Stimulated activated CD4-positive, alpha-beta T cell treated with anti-CD3 and anti-CD28 coated beads, Interleukin-2, amount 100 ng/mL, for 4 hours (primary cell): ENCODE results near the gene HSD17B11.
A peak's percentile ranks its signal among the peaks of the same experiment; 100 is the strongest.
"Not testable (repeated sequence)": the region's sequence is repeated elsewhere in the genome, so short reads cannot be mapped to it uniquely, and the experiment has no call there.

Source experiments
- DNase-seq: peaks from one replicate; pipeline ENCODE4 v3.0.0-alpha.2; 2020; ENCODE audit warnings: low read depth

HSD17B11 gene

GRCh38 chr4:87356832-87357526 is 34.0 kb downstream of the HSD17B11 start:
- DNase-seq: no peak

GRCh38 chr4:87354168-87355102 is 36.6 kb downstream of the HSD17B11 start:
- no peak for DNase-seq

GRCh38 chr4:87353592-87353991 is 37.4 kb downstream of the HSD17B11 start:
- DNase-seq: peak; percentile 4

DNA sequence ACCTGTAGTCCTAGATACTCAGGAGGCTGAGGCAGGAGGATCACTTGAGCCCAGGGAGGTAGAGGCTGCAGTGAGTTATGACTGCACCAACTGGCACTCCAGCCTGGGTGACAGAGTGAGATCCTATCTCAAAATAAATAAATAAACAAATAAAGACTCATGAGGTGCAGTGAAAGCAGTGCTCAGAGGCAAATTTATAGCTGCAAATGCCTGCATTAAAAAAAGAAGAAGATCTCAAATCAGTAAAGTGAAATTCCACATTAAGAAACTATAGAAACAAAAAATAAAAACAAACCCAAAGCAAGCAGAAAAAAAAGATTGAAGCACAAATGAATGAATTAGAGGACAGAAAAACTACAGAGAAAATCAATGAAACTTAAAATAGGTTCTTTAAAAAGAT is 45.8 kb downstream of the HSD17B11 start:
- no peak for DNase-seq

- DNase-seq: no peak
Observed at GRCh38 chr4:87342872-87343271, 48.1 kb downstream of the HSD17B11 start.

- DNase-seq: not testable (repeated sequence)
Observed at GRCh38 chr4:87341954-87342635, 48.9 kb downstream of the HSD17B11 start.

DNA sequence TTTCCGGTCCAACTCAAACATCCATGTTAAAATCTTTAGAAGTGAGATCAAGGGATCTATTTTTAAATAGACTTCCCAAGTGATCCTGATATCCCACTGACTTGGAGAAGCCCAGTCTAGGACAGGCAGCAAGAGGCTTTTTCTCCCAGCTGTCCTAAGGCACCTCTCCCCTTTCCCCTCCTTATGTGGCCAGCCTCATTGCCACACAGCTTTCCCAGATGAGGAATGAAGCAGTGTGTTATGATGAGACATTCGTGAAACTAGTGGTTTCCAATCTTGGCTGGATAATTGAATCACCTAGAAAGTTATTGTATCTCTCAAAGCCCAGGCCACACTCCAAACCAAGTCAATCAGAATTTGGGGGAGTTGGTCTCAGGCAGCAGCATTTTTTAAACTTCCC is 51.5 kb downstream of the HSD17B11 start:
- no peak for DNase-seq

DNA sequence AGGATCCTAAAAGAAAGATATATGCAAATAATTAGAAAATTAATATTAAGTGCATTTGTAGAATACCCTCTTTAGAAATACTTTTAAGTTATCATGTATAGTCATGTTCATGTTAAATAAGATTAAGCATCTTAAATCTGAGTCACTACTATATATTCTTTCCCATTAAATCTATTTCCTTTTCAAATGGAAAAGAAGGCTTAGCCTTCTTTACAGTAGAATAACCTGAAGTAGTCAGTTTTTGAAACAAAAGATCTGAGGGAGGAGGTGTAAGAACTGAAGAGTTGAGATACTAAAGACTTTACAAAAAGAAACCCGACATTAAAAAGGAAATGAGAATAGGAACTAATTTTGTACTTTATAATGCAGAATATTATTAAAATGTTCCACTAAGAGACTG is 53.6 kb downstream of the HSD17B11 start:
- no peak for DNase-seq

- no peak for DNase-seq
Observed at GRCh38 chr4:87333267-87333666, 57.7 kb downstream of the HSD17B11 start.

DNA sequence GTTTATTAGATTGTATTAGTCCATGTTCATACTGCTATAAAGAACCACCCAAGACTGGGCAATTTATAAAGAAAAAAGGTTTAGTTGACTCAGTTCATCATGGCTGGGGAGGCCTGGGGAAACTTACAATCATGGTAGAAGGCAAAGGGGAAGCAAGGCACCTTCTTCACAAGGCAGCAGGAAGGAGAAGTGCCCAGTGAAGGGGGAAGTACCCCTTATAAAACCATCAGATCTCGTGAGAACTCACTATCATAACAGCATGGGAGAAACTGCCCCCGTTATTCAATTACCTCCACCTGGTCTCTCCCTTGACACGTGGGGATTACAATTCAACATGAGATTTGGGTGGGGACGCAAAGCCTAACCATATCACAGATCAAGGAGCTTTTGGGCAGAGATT is 60.2 kb downstream of the HSD17B11 start:
- DNase-seq: no peak

GRCh38 chr4:87327136-87327535 is 63.9 kb downstream of the HSD17B11 start:
- no peak for DNase-seq

GRCh38 chr4:87326460-87326859 is 64.5 kb downstream of the HSD17B11 start:
- no peak for DNase-seq

DNA sequence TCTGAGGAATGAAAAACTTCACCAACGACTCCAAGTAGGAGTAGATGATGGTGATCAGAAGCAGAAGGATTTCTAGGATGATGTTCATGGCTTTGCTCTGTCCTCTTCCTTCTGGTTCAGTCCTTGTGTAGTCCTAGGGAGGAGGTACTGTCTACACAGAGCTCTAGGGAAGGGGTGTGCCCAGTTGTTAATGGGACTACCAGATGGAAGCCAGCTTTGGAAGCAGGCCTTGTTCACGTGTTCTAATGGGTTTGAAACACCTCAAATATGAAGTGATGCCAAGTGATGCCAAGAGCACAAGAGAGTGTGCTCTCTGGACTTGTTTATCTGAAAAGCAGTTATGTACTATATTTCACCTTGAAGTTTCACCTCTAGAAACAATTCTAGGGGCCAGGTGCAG is 68.2 kb downstream of the HSD17B11 start, which contains the start of gene HSD17B13:
Gene HSD17B13 (minus strand): TSS at position 129 of the 400 bp plus-strand sequence. CDS start 41 bp downstream, at position 88.
- no peak for DNase-seq

DNA sequence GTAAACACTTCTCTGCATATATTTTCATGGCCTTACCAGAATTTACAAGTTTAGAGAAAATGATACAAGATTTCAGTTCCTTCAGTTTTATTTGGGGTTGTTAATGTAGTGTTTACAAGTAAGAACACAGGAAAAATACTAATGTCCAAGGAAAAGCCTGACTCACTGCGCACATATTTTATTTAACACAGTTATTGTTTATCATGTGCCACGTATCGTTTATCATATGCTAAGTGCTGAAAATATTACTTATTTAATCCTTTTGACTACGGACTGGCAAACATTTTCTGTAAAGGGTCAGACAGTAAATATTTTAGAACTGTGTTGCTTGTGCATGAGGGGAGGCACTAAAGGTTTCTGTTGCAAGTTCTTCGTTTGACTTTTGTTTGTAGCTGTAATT is 69.1 kb downstream of the HSD17B11 start:
- DNase-seq: no peak

DNA sequence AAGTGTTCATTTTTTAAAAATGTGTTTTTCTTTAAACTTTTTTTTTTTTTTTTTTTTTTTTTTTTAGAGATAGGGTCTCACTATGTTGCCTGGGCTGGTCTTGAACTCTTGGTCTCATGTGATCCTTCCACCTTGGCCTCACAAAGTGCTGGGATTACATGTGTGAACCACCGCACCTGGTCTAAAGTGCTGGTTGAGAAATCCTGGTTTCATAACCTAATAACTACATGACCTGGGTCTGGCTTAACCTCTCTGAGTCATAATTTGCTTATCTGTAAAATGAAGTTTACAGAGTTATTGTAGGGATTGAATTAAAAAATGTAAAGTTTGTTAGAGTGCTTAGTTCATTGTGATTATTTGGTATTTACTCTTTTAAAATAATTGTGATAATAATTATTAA is 73.5 kb downstream of the HSD17B11 start:
- no peak for DNase-seq

DNA sequence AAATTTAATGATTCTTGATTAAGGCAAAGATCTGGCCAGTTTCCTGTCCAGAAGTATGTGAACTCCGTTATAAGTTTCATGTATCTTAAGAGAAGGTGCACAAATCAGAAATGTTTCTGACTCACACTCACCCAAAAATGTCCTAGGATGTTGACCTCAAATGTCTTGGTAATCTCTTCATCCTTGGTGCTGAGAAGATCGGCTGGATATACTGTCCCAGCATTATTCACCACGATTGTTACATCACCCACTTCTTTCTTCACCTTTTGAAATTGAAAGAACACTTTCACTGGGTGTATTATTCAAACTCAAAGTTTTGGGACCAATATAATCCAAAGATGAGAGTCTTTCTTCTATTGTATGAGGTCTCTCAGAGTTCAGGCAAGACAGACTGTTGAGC is 74.0 kb downstream of the HSD17B11 start:
- DNase-seq: no peak

- DNase-seq: not testable (repeated sequence)
Observed at GRCh38 chr4:87315000-87315399, 76.0 kb downstream of the HSD17B11 start.

DNA sequence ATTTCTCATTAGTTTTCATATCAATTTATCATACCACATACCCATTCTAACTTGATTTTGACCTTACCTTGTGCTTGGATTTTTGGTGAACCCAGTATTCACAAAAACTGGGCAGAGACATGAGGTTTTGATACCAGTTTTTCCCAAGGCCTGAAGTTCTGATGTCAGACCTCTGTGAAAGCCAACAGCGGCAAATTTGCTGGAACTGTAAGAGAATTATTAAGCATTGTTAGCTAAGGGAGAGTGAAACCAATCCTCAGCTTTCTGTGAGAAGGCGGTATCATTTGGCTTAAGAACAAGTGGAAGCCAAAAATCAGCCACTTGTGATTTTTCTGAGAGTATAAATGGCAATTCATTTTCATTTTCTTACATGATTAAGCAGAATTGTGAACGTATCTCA is 77.2 kb downstream of the HSD17B11 start:
- no peak for DNase-seq

DNA sequence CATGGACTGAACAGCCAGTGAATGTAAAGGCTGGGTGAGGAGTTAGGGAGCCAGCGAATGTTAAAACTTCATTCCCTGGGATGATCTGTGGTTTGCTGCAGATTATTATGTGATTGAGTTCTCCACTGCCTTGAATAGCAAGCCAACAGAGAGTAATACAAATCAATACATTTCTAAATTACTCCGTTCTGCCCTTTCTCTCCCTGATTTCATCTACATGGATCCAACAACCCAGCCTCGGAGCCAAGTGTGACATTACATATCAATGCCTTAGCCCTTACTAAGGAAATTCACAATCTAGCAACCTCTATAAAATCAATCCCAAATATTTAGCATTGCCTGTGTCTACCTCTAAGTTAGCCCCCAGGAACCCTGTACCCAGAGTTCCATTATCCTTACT is 79.3 kb downstream of the HSD17B11 start:
- no peak for DNase-seq

- DNase-seq: no peak
Observed at GRCh38 chr4:87310691-87311335, 80.2 kb downstream of the HSD17B11 start.

- DNase-seq: no peak
Observed at GRCh38 chr4:87309625-87310024, 81.4 kb downstream of the HSD17B11 start.

DNA sequence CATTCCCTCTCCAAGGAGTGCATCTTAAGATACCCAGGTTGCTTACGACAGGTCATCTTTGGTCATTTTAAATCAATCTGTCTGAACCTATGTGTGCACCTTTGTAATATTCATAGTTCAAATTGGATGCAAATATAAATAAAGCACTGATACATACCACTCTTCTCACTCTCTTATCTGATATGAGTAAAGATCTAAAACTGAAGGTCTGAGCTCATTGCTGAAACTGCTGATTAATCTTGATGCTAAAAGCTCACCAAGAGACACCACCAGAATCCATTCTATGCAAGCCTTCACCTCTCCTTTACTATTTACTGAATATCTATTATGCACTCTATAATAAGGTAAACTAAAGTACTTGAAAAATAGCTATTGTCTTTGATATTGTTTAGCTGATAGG is 84.9 kb downstream of the HSD17B11 start:
- no peak for DNase-seq
